Heart right ventricle (tissue), 16 donors: ENCODE data around the gene NLRP14. TPM values are rescaled to one million over a fixed set of nuclear protein-coding genes. Genes with fewer than 3 reads are reported as not detected.

Experiments used
- ATAC-seq, 8 donors: fragments of 200-7000 bp; cut with Tn5 transposase; one replicate each; pipeline ENCODE4 v1.9.1; 2020; ENCODE audit warnings: mild to moderate bottlenecking in 8 of 8, moderate library complexity in 8 of 8, moderate number of reproducible peaks in 1 of 8
- DNase-seq, 2 donors: peaks; one replicate each; pipeline ENCODE4 v3.0.0-alpha.2; 2020
- H3K27ac ChIP-seq, 10 donors: fragments of 200-600 bp; sonication (generic) in 2 of 10; one replicate each; pipeline versions ENCODE4 v1.5.0 to v1.8.0; 2020 to 2022; ENCODE audit warnings: mild to moderate bottlenecking in 3 of 10
- H3K27me3 ChIP-seq, 7 donors: fragments of 200-600 bp; one replicate each; pipeline ENCODE4 v1.8.0; 2021 to 2022; ENCODE audit warnings: mild to moderate bottlenecking in 2 of 7
- H3K36me3 ChIP-seq, 9 donors: fragments of 200-600 bp; sonication (generic) in 1 of 9; one replicate each; pipeline versions ENCODE4 v1.5.0 to v1.8.0; 2020 to 2022; ENCODE audit warnings: mild to moderate bottlenecking in 2 of 9
- H3K4me1 ChIP-seq, 9 donors: fragments of 200-600 bp; sonication (generic) in 1 of 9; one replicate each; pipeline versions ENCODE4 v1.5.0 to v1.8.0; 2020 to 2022; ENCODE audit warnings: mild to moderate bottlenecking in 4 of 9
- H3K4me3 ChIP-seq, 10 donors: fragments of 200-600 bp; sonication (generic) in 2 of 10; one replicate each; pipeline versions ENCODE4 v1.5.0 to v1.8.0; 2020 to 2022; ENCODE audit warnings: mild to moderate bottlenecking in 7 of 10, moderate library complexity in 2 of 10
- H3K9me3 ChIP-seq, 11 donors: fragments of 200-600 bp in 10 of 11; sonication (generic) in 2 of 11; one replicate each; pipeline versions ENCODE4 v1.5.0 to v1.8.0; 2013 to 2022; ENCODE audit warnings: mild to moderate bottlenecking in 2 of 11, control low read depth in 1 of 11, moderate library complexity in 1 of 11
- WGBS, 2 donors: extraction: QIAGEN DNeasy Blood & Tissue Kit; methylation state at CpG; one replicate each; pipeline ENCODE4 v1.1.7; 2013; ENCODE audit warnings: inconsistent platforms in 1 of 2; 5-methylcytosine and 5-hydroxymethylcytosine counted together
- intact Hi-C, 10 donors: fragments of 100-400 bp; cut with DNase I; formaldehyde crosslinking; loops; one replicate each; pipeline versions ENCODE4 v1.11.1 to v1.14.2; 2022
- polyA plus RNA-seq, 2 donors: library from polyadenylated mRNA; stranded (reverse); fragments of 200-250 nt; gene quantifications; one replicate each; pipeline ENCODE4 v1.2.3, GENCODE V29; 2013
- total RNA-seq, 10 donors: library from RNA; stranded (reverse); fragmentation: NEBNext Ultra II Directional in 3 of 10; extraction: Animal tissue kit (Norgen Biotek cat#: 25700) in 3 of 10; gene quantifications; one replicate each; pipeline versions ENCODE4 v1.2.1 to v1.2.4, GENCODE V29; 2021 to 2023
- TF ChIP-seq, protein P1 (sequence below), 9 donors: fragments of 200-600 bp; sonication (generic) in 2 of 9; IDR thresholded peaks; one replicate each; pipeline versions ENCODE4 v1.5.0 to v1.8.0; 2021 to 2022; ENCODE audit warnings: antibody characterized with exemption in 9 of 9, mild to moderate bottlenecking in 5 of 9, moderate library complexity in 1 of 9
- donor health status: Arrhythmogenic right ventricular cardiomyopathy.
- donor health status: ischemic (EF 13 %, LVEDD 7.1; RV severe dilation, severe dysfunction).
- donor health status: healthy with polysubstance abuse.
- donor health status: DM: no; HTN: yes; CAD: no.
- donor health status: DM: no; HTN: no; CAD: no.
- donor health status: ischemic (EF 25% LVEDD 6.9; RV normal size, moderate dysfunction).
- donor health status: ischemic (EF 25% LVEDD 5.7; RV mildly dilated, moderate dysfunction).
- donor health status: healthy.
- donor health status: DM: yes; HTN: yes; CAD: no.
- donor health status: Ischemic cardiomyopathy.
- donor health status: ischemic (EF 35%, LVEDD 5.7; RV mildly dilated, moderate dysfunction).
- donor health status: nonischemic (EF 11% LVEDD 7.7; RV severe dilation, severe dysfunction).
- donor health status: DM: yes; HTN: yes; CAD: no.
- donor health status: PGD.
- donor health status: ischemic (EF 29% LVEDD 5.4; RV normal size, mild dysfunction).
- donor health status: nonischemic (EF 23%, LVEDD 6.1; RV moderate dilation, normal function).

The NLRP14 gene
- total and polyA plus RNA-seq, 12 donors = 0.07 to 0.11 TPM; not detected in 10

DNA sequence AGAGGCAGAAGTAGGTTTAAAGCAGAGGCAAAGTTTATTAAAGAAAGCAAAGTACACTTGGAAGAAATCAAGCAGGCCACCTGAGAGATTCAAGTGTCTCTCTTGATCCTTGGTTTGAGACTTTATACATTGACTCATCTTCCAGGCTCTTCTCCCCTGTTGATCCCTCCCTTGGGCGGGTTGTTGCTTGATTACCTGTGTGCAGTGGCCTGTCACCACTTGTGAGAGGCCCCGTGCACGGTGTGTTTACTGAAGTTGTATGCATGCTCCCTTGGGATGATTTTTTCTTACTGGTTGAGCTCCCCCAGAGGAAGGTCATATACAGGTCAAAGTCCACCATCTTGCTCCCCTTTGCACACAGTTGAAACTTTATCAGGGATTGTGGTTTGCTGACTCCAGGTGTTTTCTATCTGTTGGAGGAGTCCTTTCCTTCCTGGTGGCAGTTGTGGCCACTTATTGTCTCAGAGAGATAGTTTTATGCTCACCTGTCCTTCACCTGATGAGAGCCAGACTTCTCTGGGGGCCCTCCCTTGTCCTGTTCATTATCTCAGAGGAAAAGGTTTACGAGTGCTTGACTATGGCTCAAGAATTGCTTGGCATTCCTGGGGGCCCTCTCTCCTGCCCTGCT lies 52.2 kb downstream of the NLRP14 start:
- Histone ChIP-seq H3K36me3 (no peaks in the 10 kb centered on the region), H3K27me3 (peaks cover 0 to 6% (median 0%) of the 10 kb centered on the region in 7 donors), H3K4me3 (no peak overlapping the region), H3K4me1 (no peaks in the 10 kb centered on the region), H3K9me3 (no peaks in the 10 kb centered on the region), H3K27ac (no peak overlapping the region)
- ATAC-seq = no peak
- 61 to 64% methylated on average over 4 of the region's 4 CpGs for WGBS, 2 donors
- TF ChIP-seq, protein P1, sequence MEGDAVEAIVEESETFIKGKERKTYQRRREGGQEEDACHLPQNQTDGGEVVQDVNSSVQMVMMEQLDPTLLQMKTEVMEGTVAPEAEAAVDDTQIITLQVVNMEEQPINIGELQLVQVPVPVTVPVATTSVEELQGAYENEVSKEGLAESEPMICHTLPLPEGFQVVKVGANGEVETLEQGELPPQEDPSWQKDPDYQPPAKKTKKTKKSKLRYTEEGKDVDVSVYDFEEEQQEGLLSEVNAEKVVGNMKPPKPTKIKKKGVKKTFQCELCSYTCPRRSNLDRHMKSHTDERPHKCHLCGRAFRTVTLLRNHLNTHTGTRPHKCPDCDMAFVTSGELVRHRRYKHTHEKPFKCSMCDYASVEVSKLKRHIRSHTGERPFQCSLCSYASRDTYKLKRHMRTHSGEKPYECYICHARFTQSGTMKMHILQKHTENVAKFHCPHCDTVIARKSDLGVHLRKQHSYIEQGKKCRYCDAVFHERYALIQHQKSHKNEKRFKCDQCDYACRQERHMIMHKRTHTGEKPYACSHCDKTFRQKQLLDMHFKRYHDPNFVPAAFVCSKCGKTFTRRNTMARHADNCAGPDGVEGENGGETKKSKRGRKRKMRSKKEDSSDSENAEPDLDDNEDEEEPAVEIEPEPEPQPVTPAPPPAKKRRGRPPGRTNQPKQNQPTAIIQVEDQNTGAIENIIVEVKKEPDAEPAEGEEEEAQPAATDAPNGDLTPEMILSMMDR (IDR thresholded peaks at IDR 0.05) = no peak
- DNase-seq = no peak
- intact Hi-C loops = no loop called here

DNA sequence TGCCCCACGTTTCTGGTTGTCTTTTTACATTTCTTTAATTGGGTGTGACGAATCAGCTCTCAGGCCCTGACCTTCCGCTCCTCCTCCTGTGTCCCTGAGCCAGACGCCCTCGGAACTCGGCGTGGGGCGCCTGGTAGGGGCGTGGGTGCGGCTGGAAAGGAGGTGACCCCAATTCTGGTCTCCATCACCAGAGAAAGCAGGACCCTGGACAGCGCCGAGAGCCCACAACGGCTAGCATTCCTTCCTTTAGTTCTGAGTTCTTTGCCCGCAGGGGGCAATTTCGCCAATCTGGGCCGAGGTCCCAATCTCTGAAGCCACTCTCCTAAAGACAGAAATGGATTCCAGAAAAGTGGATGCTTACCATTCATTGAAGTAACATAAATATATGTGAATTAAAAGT lies 56.8 kb downstream of the NLRP14 start:
- H3K4me3 ChIP-seq = no peak overlapping the region
- no peaks in the 10 kb centered on the region for H3K4me1 ChIP-seq
- DNase-seq (no peak), ATAC-seq (no peak)
- H3K9me3 ChIP-seq = peaks cover 0 to 21% (median 5%) of the 10 kb centered on the region in 11 donors
- H3K27ac ChIP-seq = no peak overlapping the region
- no peaks in the 10 kb centered on the region for H3K36me3 ChIP-seq
- 66 to 80% methylated on average over 16 of the region's 16 CpGs for WGBS, 2 donors
- intact Hi-C loops = no loop called here
- peaks cover 0 to 6% (median 0%) of the 10 kb centered on the region in 7 donors for H3K27me3 ChIP-seq
- TF ChIP-seq, protein P1 (IDR thresholded peaks at IDR 0.05) = no peak

DNA sequence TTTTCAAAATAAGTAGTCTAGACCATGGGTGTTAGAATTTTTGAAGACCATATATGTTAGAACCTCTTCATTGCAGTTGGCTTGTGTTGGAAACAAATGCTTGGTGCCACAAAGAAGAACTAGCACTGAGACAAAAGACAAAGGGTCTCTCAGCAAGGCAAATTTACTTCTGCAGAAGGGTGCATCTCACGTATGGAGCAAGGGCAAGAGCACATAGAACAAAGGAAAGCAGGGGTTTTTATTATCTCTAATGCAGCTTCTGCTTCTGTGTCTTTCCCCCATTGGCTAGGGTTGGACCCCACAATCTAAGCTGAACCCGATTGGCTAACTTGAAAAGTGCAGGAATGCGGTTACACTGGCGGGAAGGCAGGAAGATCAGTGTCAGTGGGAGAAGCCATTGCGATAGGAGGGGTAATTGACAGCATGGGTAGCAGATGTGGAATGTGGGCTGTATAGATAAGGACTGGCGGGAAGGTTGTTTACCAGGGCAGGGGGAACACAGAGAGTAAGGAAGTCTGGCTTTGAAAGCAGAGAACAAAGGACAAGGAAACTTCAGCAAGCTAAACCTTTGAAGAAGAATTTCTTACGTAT lies 59.4 kb downstream of the NLRP14 start:
- peaks cover 0 to 10% (median 0%) of the 10 kb centered on the region in 7 donors for H3K27me3 ChIP-seq
- peaks cover 0 to 21% (median 5%) of the 10 kb centered on the region in 11 donors for H3K9me3 ChIP-seq
- H3K4me1 ChIP-seq = no peaks in the 10 kb centered on the region
- TF ChIP-seq, protein P1 (IDR thresholded peaks at IDR 0.05) = no peak
- no peaks in the 10 kb centered on the region for H3K36me3 ChIP-seq
- WGBS, 2 donors = 78% methylated on average over 7 of the region's 7 CpGs
- H3K27ac ChIP-seq = no peak overlapping the region
- no peak overlapping the region for H3K4me3 ChIP-seq
- ATAC-seq (no peak), DNase-seq (no peak)
- intact Hi-C loops = no loop called here

DNA sequence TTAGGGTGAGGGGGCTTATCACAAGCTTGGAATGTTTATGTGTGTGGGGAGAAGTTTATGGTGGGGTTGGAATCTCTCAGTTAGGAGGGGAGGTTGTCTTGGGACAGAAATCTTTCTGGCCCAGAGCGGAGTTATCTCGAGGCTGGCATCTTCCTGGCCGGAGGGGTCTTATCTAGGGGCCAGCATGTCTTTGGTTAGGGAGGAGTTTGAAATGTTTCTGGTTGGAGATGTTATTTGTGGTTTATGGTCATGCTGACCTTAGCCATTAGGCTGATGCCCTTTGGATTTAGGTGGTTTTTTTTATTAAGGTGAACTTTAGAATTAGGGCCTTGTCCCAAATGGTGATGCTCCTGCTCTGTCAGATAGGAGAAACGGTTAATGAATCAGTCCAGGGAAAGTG lies 60.6 kb downstream of the NLRP14 start:
- Histone ChIP-seq H3K36me3 (no peaks in the 10 kb centered on the region), H3K9me3 (peaks cover 0 to 21% (median 5%) of the 10 kb centered on the region in 11 donors), H3K27ac (no peak overlapping the region), H3K4me3 (no peak overlapping the region), H3K27me3 (peaks cover 0 to 20% (median 0%) of the 10 kb centered on the region in 7 donors), H3K4me1 (no peaks in the 10 kb centered on the region)
- DNase-seq (no peak), ATAC-seq (no peak)
- 70 to 78% methylated on average over 4 of the region's 4 CpGs for WGBS, 2 donors
- TF ChIP-seq, protein P1 (IDR thresholded peaks at IDR 0.05) = no peak
- intact Hi-C loops = no loop called here
